Esophagus muscularis mucosa (tissue), 4 donors: Measurements from ENCODE around the gene EHD2. TPM values are rescaled to one million over a fixed set of nuclear protein-coding genes. Genes with fewer than 3 reads are reported as not detected.

Experiments used
- DNase-seq: peaks from one replicate; pipeline ENCODE4 v3.0.0-alpha.2; 2017; ENCODE audit errors: extremely low spot score
- H3K27ac ChIP-seq, 4 donors: fragments of 200-600 bp; sonication (generic); replicated peaks in 1 of 4; 1 replicate in 3 of 4; 2 replicates in 1 of 4; pipeline ENCODE4 v1.5.1; 2016 to 2019; ENCODE audit warnings: mild to moderate bottlenecking in 1 of 4
- H3K27me3 ChIP-seq, 4 donors: fragments of 200-600 bp; sonication (generic); one replicate each; pipeline versions ENCODE4 v1.5.1 to v1.6.0; 2016 to 2019
- H3K36me3 ChIP-seq, 4 donors: fragments of 200-600 bp; sonication (generic); one replicate each; pipeline ENCODE4 v1.5.1; 2016 to 2019
- H3K4me1 ChIP-seq, 4 donors: fragments of 200-600 bp; sonication (generic); one replicate each; pipeline ENCODE4 v1.5.1; 2016 to 2019
- H3K4me3 ChIP-seq, 4 donors: fragments of 200-600 bp; sonication (generic); 1 replicate in 2 of 4; 2 replicates in 2 of 4; pipeline ENCODE4 v1.5.1; 2016 to 2019; ENCODE audit warnings: mild to moderate bottlenecking in 4 of 4, moderate library complexity in 1 of 4
- H3K9me3 ChIP-seq, 4 donors: fragments of 200-600 bp; sonication (generic); 1 replicate in 3 of 4; 2 replicates in 1 of 4; pipeline ENCODE4 v1.5.1; 2016 to 2019
- CTCF ChIP-seq, 3 experiments: fragments of 200-600 bp in 2 of 3; fragments of 450-650 bp in 1 of 3; sonication (generic) in 2 of 3; IDR thresholded peaks; one replicate each; pipeline ENCODE4 v1.5.1; 2017 to 2019; ENCODE audit warnings: antibody characterized with exemption in 3 of 3, mild to moderate bottlenecking in 2 of 3, moderate library complexity in 1 of 3
- EP300 ChIP-seq: sonication (generic); formaldehyde crosslinking; IDR thresholded peaks from one replicate; pipeline ENCODE4 v1.6.1; 2017; ENCODE audit warnings: antibody characterized with exemption
- POLR2A ChIP-seq: fragments of 450-650 bp; IDR thresholded peaks from one replicate; pipeline ENCODE4 v1.6.1; 2017; ENCODE audit warnings: antibody characterized with exemption, moderate library complexity, mild to moderate bottlenecking, low read depth
- POLR2AphosphoS5 ChIP-seq, 2 donors: sonication (generic); formaldehyde crosslinking; IDR thresholded peaks; one replicate each; pipeline ENCODE4 v1.6.1; 2017; ENCODE audit warnings: antibody characterized with exemption in 2 of 2
- WGBS: methylation state at CpG from one replicate; pipeline ENCODE4 v1.1.5; 2018; 5-methylcytosine and 5-hydroxymethylcytosine counted together
- intact Hi-C: fragments of 100-400 bp; cut with DNase I; formaldehyde crosslinking; loops from one replicate; pipeline ENCODE4 v1.15.1; 2023
- total RNA-seq, 4 donors: library from RNA; depleted of rRNA; stranded (reverse); fragments of >200 nt; gene quantifications; one replicate each; pipeline versions ENCODE4 v1.1.0 to v1.2.1, GENCODE V29; 2016

The EHD2 gene
- total RNA-seq, 4 donors from 2014 or later, result 154 to 444 (median 250) TPM

DNA sequence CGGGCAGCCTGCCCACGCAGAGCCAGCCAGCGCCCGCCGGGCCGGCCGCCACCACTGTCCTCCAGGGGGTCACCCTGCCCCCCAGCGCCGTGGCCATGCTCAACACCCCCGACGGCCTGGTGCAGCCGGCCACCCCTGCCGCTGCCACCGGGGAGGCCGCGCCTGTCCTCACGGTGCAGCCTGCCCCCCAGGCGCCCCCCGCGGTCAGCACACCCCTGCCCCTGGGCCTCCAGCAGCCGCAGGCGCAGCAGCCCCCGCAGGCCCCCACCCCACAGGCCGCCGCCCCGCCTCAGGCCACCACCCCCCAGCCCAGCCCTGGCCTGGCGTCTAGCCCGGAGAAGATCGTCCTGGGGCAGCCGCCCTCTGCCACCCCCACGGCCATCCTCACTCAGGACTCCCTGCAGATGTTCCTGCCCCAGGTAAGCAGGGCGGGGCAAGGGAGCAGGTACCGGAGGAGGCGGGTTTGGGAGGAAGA is 32.3 kb upstream of the EHD2 start:
- no peaks in the 10 kb centered on the region for H3K27me3 ChIP-seq
- no peaks in the 10 kb centered on the region for H3K9me3 ChIP-seq
- no peak overlapping the region for H3K27ac ChIP-seq
- H3K36me3 ChIP-seq, result peaks cover 20 to 77% (median 60%) of the 10 kb centered on the region in 4 donors
- intact Hi-C loops, result no loop called here
- no peak overlapping the region for H3K4me3 ChIP-seq
- TF ChIP-seq POLR2AphosphoS5 (IDR thresholded peaks at IDR 0.05) (no peak), EP300 (no peak), CTCF (IDR thresholded peaks at IDR 0.05) (no peak)
- no peak for DNase-seq
- 89% methylated on average over 8 of the region's 34 CpGs for WGBS
- H3K4me1 ChIP-seq, result no peaks in the 10 kb centered on the region

- no peak for TF ChIP-seq EP300
- no peak for TF ChIP-seq CTCF (IDR thresholded peaks at IDR 0.05)
- TF ChIP-seq POLR2AphosphoS5 (IDR thresholded peaks at IDR 0.05), result no peak
- TF ChIP-seq POLR2A, result no peak
- Histone ChIP-seq H3K27me3 (no peaks in the 10 kb centered on the region), H3K27ac (no peak overlapping the region), H3K4me3 (no peak overlapping the region), H3K4me1 (no peaks in the 10 kb centered on the region), H3K36me3 (peaks cover 20 to 77% (median 59%) of the 10 kb centered on the region in 4 donors), H3K9me3 (no peaks in the 10 kb centered on the region)
- 89% methylated on average over 6 of the region's 6 CpGs for WGBS
- intact Hi-C loops, result no loop called here
- DNase-seq, result no peak
Measured at GRCh38 chr19:47681388-47681787, 31.8 kb upstream of the EHD2 start.

GRCh38 chr19:47681936-47682335 is 31.3 kb upstream of the EHD2 start:
- no peak overlapping the region for H3K27ac ChIP-seq
- no peak for DNase-seq
- WGBS, result 96% methylated on average over 11 of the region's 23 CpGs
- TF ChIP-seq EP300 (no peak), CTCF (IDR thresholded peaks at IDR 0.05) (no peak), POLR2AphosphoS5 (IDR thresholded peaks at IDR 0.05) (no peak), POLR2A (no peak)
- no peaks in the 10 kb centered on the region for H3K27me3 ChIP-seq
- H3K4me3 ChIP-seq, result no peak overlapping the region
- no peaks in the 10 kb centered on the region for H3K4me1 ChIP-seq
- no peaks in the 10 kb centered on the region for H3K9me3 ChIP-seq
- intact Hi-C loops, result no loop called here
- H3K36me3 ChIP-seq, result peaks cover 20 to 75% (median 58%) of the 10 kb centered on the region in 4 donors

GRCh38 chr19:47682939-47683338 is 30.3 kb upstream of the EHD2 start:
- Histone ChIP-seq H3K9me3 (no peaks in the 10 kb centered on the region), H3K36me3 (peaks cover 20 to 65% (median 50%) of the 10 kb centered on the region in 4 donors)

More at GRCh38 chr19:47682939-47683338, 30.3 kb upstream of the EHD2 start:
- H3K4me1 ChIP-seq, result no peaks in the 10 kb centered on the region
- 74% methylated on average over 6 of the region's 6 CpGs for WGBS
- no peaks in the 10 kb centered on the region for H3K27me3 ChIP-seq
- H3K27ac ChIP-seq, result no peak overlapping the region
- H3K4me3 ChIP-seq, result no peak overlapping the region
- intact Hi-C loops, result no loop called here
- TF ChIP-seq POLR2A (no peak), POLR2AphosphoS5 (IDR thresholded peaks at IDR 0.05) (no peak), EP300 (no peak), CTCF (IDR thresholded peaks at IDR 0.05) (no peak)
- no peak for DNase-seq
